ENCODE data around the gene PRUNE2. TPM values are rescaled to one million over a fixed set of nuclear protein-coding genes. Genes with fewer than 3 reads are reported as not detected.

The PRUNE2 gene
- total and polyA plus RNA-seq, 11 donors = 0.51 to 7.7 (median 1.4) TPM

DNA sequence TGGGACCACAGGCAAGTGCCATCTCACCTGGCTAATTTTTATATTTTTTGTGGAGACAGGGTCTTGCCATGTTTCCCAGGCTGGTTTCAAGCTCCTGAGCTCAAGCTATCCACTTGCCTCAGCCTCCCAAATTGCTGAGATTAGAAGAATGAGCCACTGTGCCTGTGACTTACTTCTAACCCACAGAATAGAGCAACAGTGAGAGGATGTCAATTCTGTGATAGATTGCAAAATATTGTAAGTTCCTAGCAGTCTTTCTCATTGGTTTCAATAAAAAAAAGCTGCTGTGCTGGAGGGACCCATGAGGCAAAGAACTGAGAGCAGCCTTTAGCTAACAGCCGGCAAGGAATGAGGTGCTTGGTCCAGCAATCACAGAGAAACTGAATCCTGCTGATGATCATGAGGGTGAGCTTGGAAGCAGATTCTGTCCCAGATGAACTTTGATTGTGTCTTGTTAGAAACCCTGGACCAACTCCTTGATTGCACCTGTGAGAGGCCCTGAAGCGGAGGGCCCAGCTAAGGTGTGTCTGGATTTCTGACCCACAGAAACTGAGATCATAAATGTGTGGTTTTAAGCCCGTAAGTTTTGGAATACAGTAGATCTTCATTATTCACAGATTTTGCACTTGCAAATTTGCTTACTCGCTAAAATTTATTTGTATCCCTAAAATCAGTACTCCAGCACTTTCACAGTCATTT is 297.2 kb downstream of the PRUNE2 start:
- intact Hi-C loops (cut with DNase I) = no loop called here

DNA sequence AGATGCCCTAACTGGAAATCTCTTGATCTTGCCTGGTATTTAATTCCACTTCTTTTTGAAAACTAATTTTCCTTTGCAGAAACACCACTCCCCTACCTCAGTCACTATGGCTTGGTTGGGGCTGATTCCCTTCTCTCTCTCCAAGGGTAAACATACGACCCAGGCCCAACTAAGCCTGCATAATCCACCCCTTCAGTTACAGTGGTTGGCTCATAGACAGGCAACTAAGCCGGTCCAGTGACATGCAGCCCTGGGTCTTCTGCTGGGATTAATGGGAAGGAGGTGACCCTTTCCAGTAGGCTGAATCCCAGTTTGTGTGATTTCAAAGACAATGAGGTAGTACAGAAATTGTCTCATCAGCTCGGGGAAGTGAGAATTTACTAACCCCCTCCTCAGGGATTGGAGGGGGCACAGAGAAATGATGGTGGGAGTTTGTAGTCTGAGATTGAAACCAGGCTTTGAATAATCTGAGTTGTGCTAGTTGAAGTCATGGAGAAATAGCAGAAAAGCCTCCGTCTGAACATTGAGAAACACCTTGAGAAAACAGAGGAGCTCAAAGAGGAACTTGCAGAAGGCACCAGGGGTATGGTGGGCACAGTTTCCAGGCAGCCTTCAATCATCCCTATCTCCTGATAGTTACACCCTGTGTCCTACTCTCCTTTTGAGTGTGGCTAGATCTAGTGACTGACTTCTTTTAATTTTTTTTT is 298.0 kb downstream of the PRUNE2 start:
- H3K9me3 ChIP-seq = peaks cover 0 to 8% (median 0%) of the 10 kb centered on the region in 12 donors
- DNase-seq = no peak
- peaks cover 0 to 53% (median 0%) of the 10 kb centered on the region in 12 donors for H3K4me1 ChIP-seq
- intact Hi-C loops (cut with DNase I) = no loop called here
- ATAC-seq = no peak
- TF ChIP-seq POLR2A (IDR thresholded peaks at IDR 0.05) = no peak
- TF ChIP-seq, protein P1, sequence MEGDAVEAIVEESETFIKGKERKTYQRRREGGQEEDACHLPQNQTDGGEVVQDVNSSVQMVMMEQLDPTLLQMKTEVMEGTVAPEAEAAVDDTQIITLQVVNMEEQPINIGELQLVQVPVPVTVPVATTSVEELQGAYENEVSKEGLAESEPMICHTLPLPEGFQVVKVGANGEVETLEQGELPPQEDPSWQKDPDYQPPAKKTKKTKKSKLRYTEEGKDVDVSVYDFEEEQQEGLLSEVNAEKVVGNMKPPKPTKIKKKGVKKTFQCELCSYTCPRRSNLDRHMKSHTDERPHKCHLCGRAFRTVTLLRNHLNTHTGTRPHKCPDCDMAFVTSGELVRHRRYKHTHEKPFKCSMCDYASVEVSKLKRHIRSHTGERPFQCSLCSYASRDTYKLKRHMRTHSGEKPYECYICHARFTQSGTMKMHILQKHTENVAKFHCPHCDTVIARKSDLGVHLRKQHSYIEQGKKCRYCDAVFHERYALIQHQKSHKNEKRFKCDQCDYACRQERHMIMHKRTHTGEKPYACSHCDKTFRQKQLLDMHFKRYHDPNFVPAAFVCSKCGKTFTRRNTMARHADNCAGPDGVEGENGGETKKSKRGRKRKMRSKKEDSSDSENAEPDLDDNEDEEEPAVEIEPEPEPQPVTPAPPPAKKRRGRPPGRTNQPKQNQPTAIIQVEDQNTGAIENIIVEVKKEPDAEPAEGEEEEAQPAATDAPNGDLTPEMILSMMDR (IDR thresholded peaks at IDR 0.05) = no peak
- no peaks in the 10 kb centered on the region for H3K27me3 ChIP-seq
- no peak overlapping the region for H3K4me3 ChIP-seq
- H3K36me3 ChIP-seq = no peaks in the 10 kb centered on the region
- WGBS, 4 donors = 79 to 85% (median 81%) methylated on average over 4 of the region's 4 CpGs
- peak overlapping the region in 1 of 12 donors; percentile 8 for H3K27ac ChIP-seq

More for the DNA sequence above, 297.2 kb downstream of the PRUNE2 start:
- DNase-seq = no peak
- Histone ChIP-seq H3K4me1 (peaks cover 0 to 52% (median 0%) of the 10 kb centered on the region in 12 donors), H3K9me3 (no peaks in the 10 kb centered on the region), H3K27me3 (no peaks in the 10 kb centered on the region), H3K4me3 (peak overlapping the region in 1 of 12 donors; percentile 15), H3K36me3 (no peaks in the 10 kb centered on the region), H3K27ac (peak overlapping the region in 2 of 12 donors; percentile 41 to 51)
- 91 to 96% (median 95%) methylated on average over 4 of the region's 4 CpGs for WGBS, 4 donors
- TF ChIP-seq, protein P1 (IDR thresholded peaks at IDR 0.05) = no peak
- no peak for TF ChIP-seq POLR2A (IDR thresholded peaks at IDR 0.05)
- no peak for ATAC-seq

DNA sequence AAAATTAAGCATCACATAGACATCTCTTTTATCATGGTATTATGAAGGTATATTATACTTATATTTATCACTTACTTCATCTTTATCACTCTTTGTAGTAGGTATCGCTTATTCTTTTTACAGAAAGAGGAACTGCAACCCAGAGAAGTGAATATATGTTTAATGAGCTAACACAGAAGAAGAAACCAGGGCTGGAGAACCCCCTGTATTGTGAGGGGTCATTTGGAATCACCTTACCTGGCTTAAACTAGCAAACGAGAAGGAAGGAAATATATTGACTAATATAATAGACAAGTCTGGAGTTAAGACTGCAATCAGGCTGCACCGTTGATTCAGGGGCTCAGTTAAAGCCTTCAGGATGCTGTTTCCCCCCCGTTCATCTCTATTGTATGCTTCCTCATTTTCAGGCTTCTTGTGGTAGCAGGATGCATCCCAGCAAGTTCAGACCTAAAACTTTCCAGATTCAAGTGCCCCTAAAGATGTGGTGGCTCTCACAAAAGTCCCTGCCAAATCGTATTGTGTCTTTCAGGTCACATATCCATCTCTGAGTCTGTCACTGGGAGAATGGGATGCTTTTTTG is 300.5 kb downstream of the PRUNE2 start:
- intact Hi-C loops (cut with DNase I) = no loop called here

More for the DNA sequence above, 300.5 kb downstream of the PRUNE2 start:
- H3K27ac ChIP-seq = no peak overlapping the region
- no peak for DNase-seq
- no peak for ATAC-seq
- no peaks in the 10 kb centered on the region for H3K27me3 ChIP-seq
- TF ChIP-seq, protein P1 (IDR thresholded peaks at IDR 0.05) = no peak
- no peak for TF ChIP-seq POLR2A (IDR thresholded peaks at IDR 0.05)
- peaks cover 0 to 11% (median 0%) of the 10 kb centered on the region in 12 donors for H3K9me3 ChIP-seq
- H3K36me3 ChIP-seq = no peaks in the 10 kb centered on the region
- peaks cover 0 to 40% (median 0%) of the 10 kb centered on the region in 12 donors for H3K4me1 ChIP-seq
- H3K4me3 ChIP-seq = no peak overlapping the region
- WGBS, 4 donors = 72 to 79% (median 78%) methylated on average over 5 of the region's 5 CpGs

All from heart left ventricle (tissue), 16 donors.